Measurements from ENCODE around the gene ZNF385B.
"Not testable (repeated sequence)": the region's sequence is repeated elsewhere in the genome, so short reads cannot be mapped to it uniquely, and the experiment has no call there.

ZNF385B gene

DNA sequence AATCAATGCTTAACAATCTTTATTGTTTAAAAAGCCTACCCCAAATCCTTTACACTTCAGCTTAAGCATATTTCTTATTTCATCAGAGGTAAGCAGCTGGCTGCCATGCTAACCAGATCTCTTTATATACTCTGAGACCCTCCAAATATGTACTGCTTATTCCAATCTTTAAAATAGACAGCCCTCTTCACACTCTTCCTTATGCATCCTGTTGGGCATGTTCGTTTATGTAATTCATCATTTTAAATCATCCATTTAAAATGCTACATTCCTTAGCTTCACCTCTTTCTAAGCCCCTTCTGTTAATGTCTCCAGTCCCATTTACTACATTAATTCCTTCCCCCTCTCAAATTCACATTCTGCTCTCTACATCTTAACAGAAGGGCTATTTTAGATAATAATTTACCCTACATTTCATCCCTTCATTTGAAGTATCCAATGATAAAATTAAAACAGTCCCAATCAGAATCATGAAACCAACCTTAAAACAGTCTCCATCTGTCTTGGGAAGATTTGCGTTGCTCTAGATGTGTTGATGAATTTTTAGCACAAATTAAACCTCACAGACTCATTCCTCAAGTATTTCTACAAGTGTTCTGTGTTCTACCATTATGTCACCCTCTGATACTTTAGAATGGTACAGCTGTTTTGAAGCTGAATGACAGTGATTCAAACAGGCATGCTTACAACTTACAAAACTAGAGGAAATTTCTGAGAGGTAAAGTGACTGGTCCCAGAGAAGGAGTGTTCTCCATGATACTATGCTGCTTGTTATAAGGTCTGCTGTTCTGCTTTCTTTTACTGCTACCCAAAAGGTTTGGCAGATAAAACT, 59.1 kb downstream of the ZNF385B start:
- no peak for DNase-seq (ENCODE audit: low spot score)

DNA sequence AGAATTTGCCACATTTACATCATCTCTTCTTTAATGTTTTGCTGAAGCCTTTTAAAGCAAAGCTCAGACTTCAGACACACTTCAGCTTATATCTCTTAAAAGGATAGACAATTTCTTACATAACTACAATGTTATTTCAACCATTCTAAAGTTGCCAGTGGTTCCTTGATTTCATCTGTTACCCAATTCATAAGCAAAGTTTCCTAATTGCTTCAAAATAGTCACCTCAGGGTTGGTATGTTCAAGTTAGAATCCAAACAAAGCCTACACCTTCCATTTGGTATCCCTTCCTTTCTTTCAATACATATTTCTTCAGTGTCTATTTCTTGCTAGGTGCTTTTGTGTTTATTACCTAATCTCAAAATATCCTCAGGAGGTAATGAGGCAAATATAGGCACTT, 60.6 kb downstream of the ZNF385B start:
- no peak for DNase-seq (ENCODE audit: low spot score)

DNA sequence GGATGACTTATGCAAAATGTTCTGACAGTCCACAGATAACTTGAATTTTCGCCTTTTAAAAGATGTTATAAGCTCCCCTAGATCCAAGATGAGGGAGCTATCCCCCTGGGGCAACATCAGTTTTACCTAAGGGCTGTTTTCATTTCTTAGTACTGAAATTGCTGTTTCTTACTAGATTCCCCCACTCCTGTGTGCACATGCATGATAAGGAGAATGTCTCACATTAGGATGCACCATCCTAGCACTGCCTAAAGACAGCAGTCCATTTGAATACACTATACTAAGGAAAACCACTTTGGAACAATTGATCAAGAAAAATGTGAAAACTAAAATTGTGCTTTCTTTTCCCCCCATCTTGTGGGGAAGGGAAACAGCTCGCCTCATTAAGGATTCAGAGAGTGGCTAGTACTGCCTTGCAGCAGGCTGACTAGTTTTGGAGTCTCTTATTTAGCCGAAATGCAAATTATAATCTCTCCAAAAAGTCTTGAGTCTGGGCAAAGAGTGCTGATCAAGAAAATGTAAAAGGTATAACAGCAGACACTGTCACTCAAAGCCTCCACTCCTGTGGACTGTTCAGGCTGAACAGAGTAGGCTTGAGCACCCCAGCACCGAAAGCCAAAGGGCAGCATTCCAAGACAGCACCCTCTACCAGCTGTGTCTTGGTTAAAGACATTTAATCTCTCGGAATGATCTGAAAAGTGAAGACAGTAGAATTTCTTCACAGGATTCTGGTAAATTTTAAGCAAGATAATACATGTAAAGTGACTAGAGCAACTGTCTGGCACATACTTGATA, 65.0 kb downstream of the ZNF385B start:
- DNase-seq (ENCODE audit: low spot score) = no peak

DNA sequence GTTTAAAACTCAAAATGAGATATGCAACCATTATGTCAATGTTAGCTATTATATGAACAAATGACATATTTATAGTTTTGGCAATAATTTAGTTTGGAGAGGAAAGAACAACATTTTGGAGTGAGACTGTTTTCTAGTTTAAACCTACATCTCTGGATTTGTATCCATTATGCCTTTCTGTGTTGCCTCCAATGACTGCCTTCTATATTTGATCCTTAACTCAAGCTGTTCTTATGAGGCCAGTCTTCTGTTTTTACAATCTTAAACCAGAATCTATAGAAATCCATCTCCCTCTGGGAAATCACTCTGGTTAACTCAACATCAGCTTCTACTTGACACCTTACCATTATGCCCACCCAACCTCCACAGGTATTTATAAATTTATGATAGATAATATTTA, 67.5 kb downstream of the ZNF385B start:
- DNase-seq (ENCODE audit: low spot score) = no peak

DNA sequence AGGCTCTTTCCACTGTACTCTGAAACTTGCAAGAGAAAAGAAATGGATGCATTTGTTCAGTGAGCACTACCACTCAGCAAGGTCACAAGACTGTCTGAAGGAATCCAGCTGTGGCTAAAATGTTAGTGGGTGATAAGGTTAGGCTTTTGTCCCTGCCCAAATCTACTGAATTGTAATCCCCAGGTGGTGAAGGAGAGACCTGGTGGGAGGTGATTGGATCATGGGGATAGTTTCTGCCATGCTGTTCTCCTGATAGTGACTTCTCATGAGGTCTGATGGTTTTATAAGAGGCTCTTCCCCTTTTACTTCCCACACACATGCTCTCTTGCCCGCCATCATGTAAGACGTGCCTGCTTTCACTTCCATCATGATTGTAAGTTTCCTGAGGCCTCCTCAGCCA, 68.2 kb downstream of the ZNF385B start:
- no peak for DNase-seq (ENCODE audit: low spot score)

DNA sequence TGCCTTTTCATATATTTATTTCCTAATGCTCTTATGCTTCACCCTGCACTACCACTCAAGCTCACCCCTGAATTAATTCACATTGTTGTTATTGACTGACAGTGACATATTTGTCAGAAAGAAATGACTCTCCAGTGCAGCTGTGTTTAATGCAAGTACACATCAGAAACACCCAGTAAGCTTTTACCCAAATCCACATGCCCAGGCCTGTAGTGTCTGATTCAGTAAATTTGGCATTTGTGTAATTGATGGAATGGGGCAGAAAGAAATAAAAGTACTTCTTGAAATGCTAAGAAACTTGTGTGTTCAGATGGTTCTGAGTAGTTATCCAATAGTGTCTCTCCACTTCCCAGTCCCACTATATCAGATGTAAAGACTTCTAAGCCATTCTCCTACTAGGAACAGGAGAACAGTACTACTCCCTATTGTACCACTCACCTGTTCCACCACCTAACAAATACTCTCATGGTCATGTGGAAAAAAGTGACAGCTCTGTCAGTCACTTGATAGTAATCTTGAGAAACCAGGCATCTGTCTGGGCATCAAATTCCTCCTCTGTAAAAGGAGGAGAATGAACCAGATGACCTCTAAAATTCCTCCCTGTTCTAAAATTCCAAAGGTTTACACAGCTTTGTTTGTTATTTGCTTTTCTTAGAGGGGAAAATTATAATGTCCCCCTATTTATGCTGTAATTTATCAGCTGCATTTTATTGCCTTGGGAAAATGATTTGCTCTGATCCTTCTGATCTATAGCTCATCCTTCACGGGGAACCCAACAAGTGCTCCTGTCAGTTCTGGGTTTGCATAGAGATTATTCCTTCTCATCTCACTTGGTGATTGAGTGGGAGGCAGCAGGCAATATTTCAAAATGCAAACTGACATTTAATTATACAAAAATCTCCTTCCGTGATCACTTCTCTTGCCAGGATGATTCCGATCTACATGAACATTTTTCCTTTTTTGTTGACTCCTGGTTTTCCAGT, 70.9 kb downstream of the ZNF385B start:
- DNase-seq (ENCODE audit: low spot score) = no peak

DNA sequence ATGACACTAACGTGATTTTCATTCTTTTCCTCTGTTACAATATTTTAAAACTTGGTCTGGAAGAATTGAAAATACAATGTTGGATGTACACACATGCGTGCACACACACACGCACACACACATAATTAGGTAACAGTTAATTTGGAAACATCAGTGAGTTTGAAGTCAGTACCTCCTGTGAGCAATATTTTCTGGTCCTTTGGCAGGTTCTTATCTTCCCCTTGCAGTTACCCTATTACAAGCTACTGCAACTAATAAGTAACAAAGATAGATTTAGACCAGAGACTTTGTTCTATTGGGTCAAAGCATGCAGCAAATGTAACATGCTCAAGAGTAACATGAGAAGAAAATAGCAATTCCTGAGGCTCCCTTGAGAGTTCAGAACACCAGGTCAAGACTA, 73.3 kb downstream of the ZNF385B start:
- no peak for DNase-seq (ENCODE audit: low spot score)

DNA sequence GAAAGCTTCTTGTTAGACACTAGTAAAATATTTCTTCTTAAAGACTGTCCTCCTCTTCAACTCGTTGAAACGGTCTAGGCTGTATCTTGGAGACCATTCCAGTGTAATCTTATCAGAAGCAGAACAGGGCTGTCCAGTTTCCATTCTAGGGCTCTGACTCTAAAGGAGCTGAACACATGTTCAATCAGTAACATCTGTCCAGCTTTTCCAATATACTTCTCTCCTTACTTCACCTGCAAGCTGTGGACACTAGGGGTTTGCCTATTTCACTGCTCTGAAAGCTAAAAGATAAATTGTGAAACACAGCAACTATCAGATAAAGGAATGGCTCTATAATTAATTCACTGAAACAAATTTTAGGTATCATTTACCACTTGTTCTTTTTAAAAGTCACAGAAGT, 73.8 kb downstream of the ZNF385B start:
- no peak for DNase-seq (ENCODE audit: low spot score)

DNA sequence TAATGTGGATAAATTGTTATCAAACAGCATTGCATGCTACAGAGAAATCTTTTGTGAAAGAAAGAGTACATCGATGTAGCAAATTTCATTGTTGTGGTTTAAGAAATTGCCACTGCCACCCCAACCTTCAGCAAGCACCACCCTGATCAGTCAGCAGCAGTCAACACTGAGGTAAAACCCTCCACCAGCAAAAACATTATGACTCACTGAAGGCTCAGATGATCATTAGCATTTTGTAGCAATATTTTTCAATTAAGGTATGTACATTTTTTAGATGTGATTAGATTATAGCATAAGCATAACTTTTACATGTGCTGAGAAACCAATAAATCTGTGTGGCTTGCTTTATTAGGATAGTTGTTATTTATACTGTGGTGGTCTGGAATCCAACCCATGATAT, 75.5 kb downstream of the ZNF385B start:
- no peak for DNase-seq (ENCODE audit: low spot score)

DNA sequence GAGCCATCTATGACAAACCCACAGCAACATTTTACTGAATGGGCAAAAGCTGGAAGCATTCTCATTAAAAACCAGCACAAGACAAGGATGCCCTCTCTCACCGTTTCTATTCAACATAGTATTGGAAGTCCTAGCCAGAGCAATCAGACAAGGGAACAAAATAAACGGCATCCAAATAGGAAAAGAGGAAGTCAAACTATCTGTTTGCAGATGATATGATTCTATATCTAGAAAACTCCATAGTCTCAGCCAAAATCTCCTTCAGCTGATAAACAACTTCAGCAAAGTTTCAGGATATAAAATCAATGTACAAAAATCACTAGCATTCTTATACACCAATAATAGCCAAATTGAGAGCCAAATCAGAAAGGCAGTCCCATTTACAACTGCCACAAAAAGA, 79.1 kb downstream of the ZNF385B start:
- DNase-seq (ENCODE audit: low spot score) = not testable (repeated sequence)

DNA sequence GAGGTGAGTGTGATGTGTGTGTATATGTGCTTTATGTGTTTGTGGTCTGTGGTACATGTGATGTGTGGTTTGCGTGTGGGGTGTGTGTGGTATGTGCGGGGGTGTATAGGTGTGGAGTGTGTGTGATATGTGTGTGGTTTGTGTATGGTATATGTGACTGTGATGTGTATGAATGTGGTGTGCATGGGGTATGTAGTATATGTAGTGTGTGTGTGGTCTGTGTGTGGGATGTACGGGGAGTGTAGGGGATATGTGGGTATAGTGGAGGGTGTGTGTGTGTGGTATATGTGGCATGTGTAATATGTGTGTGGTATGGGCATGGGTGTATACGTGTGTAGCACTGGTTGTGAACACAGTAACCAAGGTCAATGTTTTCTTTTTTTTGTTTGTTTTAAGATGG, 87.4 kb downstream of the ZNF385B start:
- no peak for DNase-seq (ENCODE audit: low spot score)

DNA sequence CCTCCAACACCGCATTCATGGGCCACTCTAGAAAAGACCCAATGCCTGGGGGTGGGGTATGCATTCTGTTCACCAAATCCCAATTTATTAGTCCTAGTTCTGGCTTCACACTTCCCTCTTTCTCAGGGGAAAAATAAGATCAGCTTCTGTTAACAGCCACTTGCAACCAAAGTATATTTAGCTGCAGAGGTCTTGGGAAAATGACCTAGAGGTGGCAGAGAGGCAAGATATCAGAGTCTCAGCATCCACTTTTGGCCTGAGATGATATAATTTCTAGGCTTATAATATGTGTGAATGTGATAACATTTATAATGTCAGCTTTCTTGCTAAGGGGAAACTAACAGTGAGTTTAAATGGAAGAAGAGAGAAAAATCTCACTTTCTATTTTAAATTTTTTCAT, 89.1 kb downstream of the ZNF385B start:
- DNase-seq (ENCODE audit: low spot score) = no peak

DNA sequence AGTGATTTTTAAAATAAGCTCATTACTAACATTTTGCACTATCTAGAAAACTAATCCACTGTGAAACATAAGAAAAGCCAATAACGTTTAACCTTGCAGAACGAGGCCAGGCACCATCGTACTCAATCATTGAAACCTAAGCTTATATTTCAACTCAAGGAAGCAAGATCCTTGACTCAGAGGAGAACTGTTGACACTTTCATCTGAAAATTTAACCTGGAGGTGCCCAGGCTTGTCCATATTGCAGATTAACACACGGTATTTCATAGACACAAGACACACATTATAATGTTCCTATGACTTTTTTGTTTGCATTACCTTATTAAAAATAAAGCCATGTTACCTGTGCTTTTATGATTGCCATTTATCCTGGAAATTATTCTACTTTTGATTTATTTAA, 89.6 kb downstream of the ZNF385B start:
- no peak for DNase-seq (ENCODE audit: low spot score)

DNA sequence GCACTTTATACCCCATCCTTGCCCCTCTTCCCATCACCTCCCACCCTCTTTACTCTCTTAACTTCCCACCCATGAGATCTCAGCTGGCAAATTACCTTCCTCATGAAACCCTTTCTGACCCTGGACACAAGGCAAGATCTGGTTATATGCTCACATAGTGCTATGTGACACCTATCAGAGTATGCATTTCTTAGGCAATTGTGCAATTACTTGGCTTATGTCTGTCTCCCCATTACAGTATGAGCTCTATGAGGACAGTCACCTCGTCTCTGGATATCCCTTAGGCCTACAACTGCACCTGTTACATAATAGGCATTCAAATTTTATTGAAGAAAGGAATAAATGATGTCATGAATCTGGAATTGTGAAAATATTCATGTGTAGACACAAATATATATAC, 91.4 kb downstream of the ZNF385B start:
- DNase-seq (ENCODE audit: low spot score) = no peak

DNA sequence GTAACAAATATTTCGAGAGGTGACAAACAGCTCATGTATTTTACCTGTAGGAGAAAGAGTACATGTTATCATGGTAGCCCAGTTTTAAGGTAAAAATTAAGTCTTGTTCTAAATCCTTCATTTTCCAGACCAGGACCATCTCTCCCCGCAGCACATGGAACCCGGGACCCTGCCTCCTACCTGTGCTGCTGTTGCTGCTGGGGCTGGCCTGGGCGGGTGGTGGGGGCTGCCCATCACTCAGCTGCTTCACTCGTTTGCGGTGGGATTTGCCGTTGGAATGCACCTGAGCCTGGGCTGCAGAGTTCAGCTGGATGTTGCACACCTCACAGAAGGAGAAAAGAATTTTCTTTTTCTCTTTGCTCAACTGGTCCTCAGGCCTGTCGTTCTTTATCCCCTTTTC, 92.1 kb downstream of the ZNF385B start:
- DNase-seq (ENCODE audit: low spot score) = no peak

DNA sequence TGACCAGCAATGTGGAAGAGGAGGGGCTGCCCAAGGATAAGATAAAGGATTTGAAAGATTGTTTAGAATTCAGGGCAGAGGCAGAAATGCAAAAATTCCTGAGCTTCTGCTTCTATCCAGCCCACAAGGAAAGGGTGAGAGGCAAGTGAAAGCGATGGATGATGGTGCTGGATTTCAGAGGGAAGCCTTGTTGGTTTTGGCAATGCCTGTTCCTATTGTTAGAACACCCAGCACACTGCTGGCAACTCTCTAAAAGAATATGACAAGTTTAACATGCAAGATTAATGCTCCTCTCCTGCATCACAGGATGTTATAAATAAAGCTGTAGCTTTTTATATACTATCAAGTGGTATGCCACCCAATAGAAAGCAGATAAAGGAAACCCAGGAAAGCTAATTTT, 92.6 kb downstream of the ZNF385B start:
- DNase-seq (ENCODE audit: low spot score) = no peak

DNA sequence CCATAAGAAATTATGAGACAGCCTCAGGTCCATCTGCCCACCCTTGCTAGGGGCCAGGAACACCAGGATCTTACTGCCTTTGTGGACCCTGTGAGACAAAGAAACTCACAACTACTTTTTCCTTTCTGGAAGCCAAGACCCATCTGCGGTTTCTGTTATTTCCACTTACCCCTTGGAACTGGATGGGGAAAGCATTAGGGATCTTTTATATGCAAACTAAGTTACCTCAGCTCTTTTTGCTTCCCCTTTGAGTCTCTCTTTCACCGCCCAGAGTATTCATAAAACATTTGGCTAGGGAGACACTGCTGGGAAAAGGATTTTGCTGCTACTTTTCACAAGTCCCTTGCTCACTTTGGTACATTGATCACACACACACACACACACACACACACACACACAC, 95.7 kb downstream of the ZNF385B start:
- no peak for DNase-seq (ENCODE audit: low spot score)

DNA sequence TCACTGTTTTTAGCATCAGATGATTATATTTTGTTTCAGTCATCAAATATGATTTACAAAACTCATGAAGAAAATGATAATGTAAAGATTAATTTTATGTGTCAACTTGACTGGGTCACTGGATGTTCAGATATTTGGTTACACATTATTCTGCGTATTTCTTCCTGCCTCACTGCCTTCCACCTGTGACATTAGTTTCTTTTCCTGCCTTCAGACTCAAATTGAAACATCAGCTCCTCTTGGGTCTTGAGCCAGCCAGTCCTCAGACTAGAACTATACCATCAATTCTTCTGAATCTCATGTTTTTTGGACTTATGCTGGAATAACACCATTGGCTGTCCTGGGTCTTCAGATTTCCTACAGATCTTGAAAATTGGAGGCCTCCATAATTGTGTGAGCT, 96.7 kb downstream of the ZNF385B start:
- no peak for DNase-seq (ENCODE audit: low spot score)

DNA sequence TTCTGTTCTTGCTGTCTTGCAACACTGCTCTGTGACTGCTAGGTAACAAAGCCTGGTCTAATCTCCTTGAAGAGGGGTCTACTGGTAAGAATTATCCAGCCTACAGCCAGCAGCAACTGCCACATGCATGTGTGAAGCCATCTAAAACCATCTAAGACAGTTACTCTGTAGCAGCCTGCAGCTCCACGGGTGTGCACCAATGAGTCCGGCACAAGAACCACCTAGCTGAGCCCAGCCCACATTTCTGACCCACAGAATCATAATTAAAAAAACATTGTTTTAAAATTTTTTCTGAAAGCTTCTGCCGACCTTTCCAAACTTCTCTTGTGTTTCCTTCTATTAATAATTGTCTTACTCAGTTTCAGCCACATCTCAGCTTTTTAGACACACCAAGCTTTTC, 102.8 kb downstream of the ZNF385B start:
- no peak for DNase-seq (ENCODE audit: low spot score)

DNA sequence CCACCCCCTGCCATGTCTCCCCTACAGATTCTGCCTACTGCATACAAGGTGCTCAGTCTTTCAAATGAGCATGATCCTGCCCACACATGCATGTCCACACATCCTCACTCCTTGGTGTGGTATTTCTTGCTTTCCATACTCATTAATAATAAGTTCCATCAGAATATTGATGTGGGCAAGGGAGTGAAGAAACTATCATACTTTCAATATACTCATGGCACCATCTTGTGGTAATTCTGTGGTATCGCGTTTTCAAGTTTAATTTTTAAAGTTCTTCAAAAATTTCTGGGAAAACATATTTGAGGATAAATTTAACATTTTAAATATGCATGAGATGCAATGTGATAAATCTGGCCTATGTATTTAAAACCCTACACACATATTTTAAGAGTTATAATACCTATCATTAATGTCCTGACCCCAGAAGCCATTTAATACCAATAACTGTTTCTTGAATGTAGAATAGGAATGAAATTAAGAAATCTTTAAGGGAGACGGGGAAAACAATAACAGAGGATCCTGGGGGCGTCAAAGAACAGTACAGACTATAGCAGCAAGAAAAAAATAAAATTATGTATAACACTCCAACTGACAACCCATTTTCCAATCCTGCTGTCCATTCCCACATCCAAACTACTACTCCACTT, 110.1 kb downstream of the ZNF385B start:
- DNase-seq (ENCODE audit: low spot score) = peak; percentile 57

DNA sequence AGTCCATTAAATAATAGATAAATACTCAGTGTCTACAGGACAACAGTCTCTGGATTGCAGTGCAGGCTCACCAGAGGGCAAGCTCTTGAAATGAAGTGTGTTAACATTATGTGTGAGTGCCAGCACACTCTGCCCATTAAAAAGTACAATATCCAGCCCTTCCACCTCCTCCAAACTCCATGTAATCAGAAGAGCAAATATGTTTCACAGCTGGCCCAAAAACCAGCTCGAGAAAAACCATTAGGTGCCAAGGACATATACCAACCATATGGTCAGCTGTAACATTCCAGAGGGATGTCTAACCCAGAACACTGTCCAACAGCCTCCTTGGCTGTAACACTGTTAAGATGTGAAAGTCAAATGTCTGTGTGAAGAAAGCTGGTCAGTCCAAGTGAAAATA, 112.2 kb downstream of the ZNF385B start:
- no peak for DNase-seq (ENCODE audit: low spot score)

DNA sequence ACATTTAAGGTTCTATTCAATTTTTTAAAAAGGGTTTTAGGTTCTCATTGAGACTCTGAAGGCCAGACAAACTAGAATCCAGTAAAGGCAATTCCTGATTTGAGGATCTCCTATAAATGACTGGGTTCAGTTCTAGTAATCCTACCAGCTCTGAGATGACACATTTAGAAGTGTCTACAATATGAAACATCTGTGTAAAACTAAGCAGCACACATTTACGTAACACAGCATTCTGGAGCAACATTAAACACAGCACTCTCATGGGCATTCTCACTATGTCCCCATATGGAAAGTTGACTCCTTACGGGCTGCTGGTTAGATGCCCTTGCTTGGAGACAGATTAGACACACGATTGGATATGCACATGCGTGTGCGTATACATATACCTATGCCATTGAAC, 114.4 kb downstream of the ZNF385B start:
- no peak for DNase-seq (ENCODE audit: low spot score)
